ENCODE results near the gene ADAMTS10. TPM values are rescaled to one million over a fixed set of nuclear protein-coding genes. Genes with fewer than 3 reads are reported as not detected.

Gene ADAMTS10
- total and polyA plus RNA-seq, 10 of the 15 experiments (the other 5 are each of a cell fraction or from before 2014, with no cell fraction given): 0.01 to 2.5 (median 0.42) TPM; not detected in 3

GRCh38 chr19:8532225-8532624, 78.3 kb downstream of the ADAMTS10 start:
- POLR2A ChIA-PET: interaction anchor here (0.6 kb wide), 1 partner anchor 13 kb away, joined by 4 read pairs; no protein-coding TSS in a partner anchor
- SMC1A ChIA-PET (ENCODE audit: uncharacterized antibody, unreplicated experiment): no interaction called here
- CTCF ChIA-PET: no interaction called here
- H3K27ac ChIP-seq (ENCODE audit: control insufficient read depth, insufficient read depth): no peak overlapping the region
- H3K4me1 ChIP-seq (ENCODE audit: control insufficient read depth, insufficient read depth, low read length): no peaks in the 10 kb centered on the region
- H3K9ac ChIP-seq (ENCODE audit: control insufficient read depth, insufficient read depth, low read length): no peak overlapping the region
- DNase-seq (ENCODE audit: low read depth, low spot score): no peak
- intact Hi-C loops (cut with micrococcal nuclease; ENCODE audit: unreplicated experiment) (no loop called here), in situ Hi-C loops (cut with MboI) (no loop called here)
- 51% methylated on average over 2 of the region's 2 CpGs for WGBS (ENCODE audit: insufficient coverage, insufficient replicate concordance, low lambda C conversion rate, missing lambda C conversion rate)
- no TSS peak for BruUV-seq (replicated peaks)
- ATAC-seq: no peak
- H3K27me3 ChIP-seq (replicated peaks in 1 of 2; ENCODE audit: control insufficient read depth in 2 of 2, insufficient read depth in 2 of 2, low read length in 1 of 2): no peaks in the 10 kb centered on the region
- FAIRE-seq: no peak
- no peaks in the 10 kb centered on the region for H4K20me1 ChIP-seq (ENCODE audit: control insufficient read depth, insufficient read depth)
- no peaks in the 10 kb centered on the region; the same call in 2 of the 3 replicates for H3K9me3 ChIP-seq (replicated peaks; ENCODE audit: control insufficient read depth, insufficient read depth, low read length)
- RAD21 ChIA-PET (ENCODE audit: unreplicated experiment): no interaction called here
- H3K79me2 ChIP-seq (ENCODE audit: control insufficient read depth, insufficient read depth, low read length): no peaks in the 10 kb centered on the region
- no peak overlapping the region for H2AFZ ChIP-seq (ENCODE audit: control insufficient read depth, low read depth, low read length)
- H3K4me2 ChIP-seq (ENCODE audit: control insufficient read depth, insufficient read depth): no peak overlapping the region
- H3K4me3 ChIP-seq: no peak overlapping the region
- no peak for TF ChIP-seq CREM (IDR thresholded peaks at IDR 0.05; ENCODE audit: low read depth)
- no peak for TF ChIP-seq E2F8 (IDR thresholded peaks at IDR 0.05; ENCODE audit: low read depth, partially characterized antibody)
- TF ChIP-seq SUZ12 (IDR thresholded peaks at IDR 0.05; ENCODE audit: unreplicated experiment): no peak
- no peak for TF ChIP-seq EZH2 (IDR thresholded peaks at IDR 0.05; ENCODE audit: borderline replicate concordance, control insufficient read depth, low read depth, low read length)
- no peaks in the 10 kb centered on the region for H3K36me3 ChIP-seq (ENCODE audit: control insufficient read depth in 2 of 2, insufficient read depth in 2 of 2, low read length in 1 of 2)

GRCh38 chr19:8531470-8531869, 79.0 kb downstream of the ADAMTS10 start:
- DNase-seq (ENCODE audit: low read depth, low spot score) (no peak), FAIRE-seq (no peak), ATAC-seq (no peak)
- Histone ChIP-seq H2AFZ (ENCODE audit: control insufficient read depth, low read depth, low read length) (no peak overlapping the region), H4K20me1 (ENCODE audit: control insufficient read depth, insufficient read depth) (no peaks in the 10 kb centered on the region), H3K4me1 (ENCODE audit: control insufficient read depth, insufficient read depth, low read length) (no peaks in the 10 kb centered on the region), H3K9me3 (replicated peaks; ENCODE audit: control insufficient read depth, insufficient read depth, low read length) (no peaks in the 10 kb centered on the region; the same call in 2 of the 3 replicates), H3K4me3 (no peak overlapping the region), H3K27me3 (replicated peaks in 1 of 2; ENCODE audit: control insufficient read depth in 2 of 2, insufficient read depth in 2 of 2, low read length in 1 of 2) (no peaks in the 10 kb centered on the region), H3K4me2 (ENCODE audit: control insufficient read depth, insufficient read depth) (no peak overlapping the region), H3K79me2 (ENCODE audit: control insufficient read depth, insufficient read depth, low read length) (no peaks in the 10 kb centered on the region), H3K9ac (ENCODE audit: control insufficient read depth, insufficient read depth, low read length) (no peak overlapping the region), H3K36me3 (ENCODE audit: control insufficient read depth in 2 of 2, insufficient read depth in 2 of 2, low read length in 1 of 2) (no peaks in the 10 kb centered on the region), H3K27ac (ENCODE audit: control insufficient read depth, insufficient read depth) (no peak overlapping the region)
- 69% methylated on average over 7 of the region's 7 CpGs for WGBS (ENCODE audit: insufficient coverage, insufficient replicate concordance, low lambda C conversion rate, missing lambda C conversion rate)
- in situ Hi-C loops (cut with MboI): no loop called here
- intact Hi-C loops (cut with micrococcal nuclease; ENCODE audit: unreplicated experiment): no loop called here
- ChIA-PET CTCF (no interaction called here), POLR2A (no interaction called here), SMC1A (ENCODE audit: uncharacterized antibody, unreplicated experiment) (interaction anchor here (1.2 kb wide), 1 partner anchor 39 kb away, joined by 3 read pairs; no protein-coding TSS in a partner anchor), RAD21 (ENCODE audit: unreplicated experiment) (no interaction called here)
- BruUV-seq (replicated peaks): no TSS peak
- no peak for TF ChIP-seq SIN3A (IDR thresholded peaks at IDR 0.05; ENCODE audit: low read depth, low read length)
- no peak for TF ChIP-seq POU2F2 (IDR thresholded peaks at IDR 0.05; ENCODE audit: borderline replicate concordance, low read depth, low read length)
- no peak for TF ChIP-seq TAF1 (IDR thresholded peaks at IDR 0.05; ENCODE audit: borderline replicate concordance, low read depth, low read length)
- TF ChIP-seq CHD4 (IDR thresholded peaks at IDR 0.05): no peak
- no peak for TF ChIP-seq MTA3 (IDR thresholded peaks at IDR 0.05; ENCODE audit: borderline replicate concordance, low read length)
- TF ChIP-seq ATF7 (IDR thresholded peaks at IDR 0.05; ENCODE audit: low read depth): no peak
- TF ChIP-seq SMAD1 (IDR thresholded peaks at IDR 0.05; ENCODE audit: low read depth, partially characterized antibody): no peak
- no peak for TF ChIP-seq BCL3 (IDR thresholded peaks at IDR 0.05; ENCODE audit: borderline replicate concordance, insufficient read depth, low read depth, low read length, poor library complexity, severe bottlenecking)
